GM15510 (cell line): ENCODE data around the gene ADAM17.

Experiments used
- POLR2A ChIP-seq: IDR thresholded peaks from 3 replicates; pipeline ENCODE4 v1.6.1; 2011; ENCODE audit warnings: borderline replicate concordance; ENCODE audit not compliant: insufficient read length; ENCODE audit errors: extremely low read depth

Gene ADAM17

DNA sequence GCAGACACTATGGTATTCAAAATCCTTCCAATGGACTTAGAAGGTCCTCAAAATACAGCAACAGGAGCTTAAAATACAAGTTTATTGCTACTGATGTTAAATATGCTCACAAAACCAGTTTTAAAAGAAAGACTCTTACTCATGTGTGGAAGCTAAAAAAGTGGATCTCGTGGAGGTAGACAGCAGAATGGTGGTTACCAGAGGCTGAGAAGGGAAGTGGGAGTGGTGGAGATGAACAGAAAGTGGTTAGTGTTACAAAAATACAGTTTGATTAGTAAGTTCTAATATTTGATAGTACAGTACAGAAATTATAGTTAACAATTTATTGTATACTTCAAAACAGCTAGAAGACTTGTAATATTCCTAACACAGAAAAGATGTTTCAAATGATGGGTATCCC, 12.1 kb downstream of the ADAM17 start:
- TF ChIP-seq POLR2A = no peak

DNA sequence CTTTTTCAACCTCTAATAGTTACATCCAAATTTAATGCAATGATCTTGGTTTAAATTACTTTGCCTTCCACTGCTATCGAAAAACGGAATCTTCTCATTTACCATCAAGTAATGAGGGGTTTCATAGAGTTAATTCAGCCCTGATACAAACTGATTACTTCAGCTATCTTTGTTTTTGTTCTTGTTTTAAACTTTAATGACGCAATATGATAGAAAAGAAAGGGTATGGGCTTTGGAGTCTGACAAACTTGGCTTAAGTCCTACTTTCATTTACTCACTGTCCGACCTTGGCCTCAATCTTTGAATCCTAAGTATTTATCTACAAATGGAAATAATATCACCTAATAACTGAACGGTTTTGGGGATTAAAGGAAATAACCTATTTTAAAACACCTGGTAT, 16.1 kb downstream of the ADAM17 start:
- no peak for TF ChIP-seq POLR2A

DNA sequence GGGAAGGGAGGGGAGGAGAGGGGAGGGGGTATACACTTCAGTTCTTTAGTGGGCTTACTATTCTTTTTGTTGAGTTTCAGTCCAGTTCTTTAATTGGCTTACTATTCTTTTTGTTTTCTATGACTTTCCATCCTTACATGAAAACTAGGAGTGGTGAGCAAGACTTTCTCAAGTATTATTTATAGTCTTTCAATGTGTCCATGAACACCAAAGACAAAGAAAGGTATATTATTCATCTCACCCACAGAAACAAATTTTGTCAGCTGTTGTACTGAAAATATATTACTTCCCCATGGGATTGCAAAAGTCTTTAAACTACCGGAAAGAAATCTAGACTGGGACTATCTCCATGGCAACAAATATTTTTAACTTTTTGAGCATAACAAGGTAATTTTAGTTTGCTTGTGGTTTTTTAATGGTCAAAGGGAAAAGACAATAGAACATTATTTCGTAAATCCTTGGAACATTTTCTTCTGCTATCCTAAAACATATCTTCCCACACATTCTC, 17.6 kb downstream of the ADAM17 start:
- TF ChIP-seq POLR2A = no peak

DNA sequence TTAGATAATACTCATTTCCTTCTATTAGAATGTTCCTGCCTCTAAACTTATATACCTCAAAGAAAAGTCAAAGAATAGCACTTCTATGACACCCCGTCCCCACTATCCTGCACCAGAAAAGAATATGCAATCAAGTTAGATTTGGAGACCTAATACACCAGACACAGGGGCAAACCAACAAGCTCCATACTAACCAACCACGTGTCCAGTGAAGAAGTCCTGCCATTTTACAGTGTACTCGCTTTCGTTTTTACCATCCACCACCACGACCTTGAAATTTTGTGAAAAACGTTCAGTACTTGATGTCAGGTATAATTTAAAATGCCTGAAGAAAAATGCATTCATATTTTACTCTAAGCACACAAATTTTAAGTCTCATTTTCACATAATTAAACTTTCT, 19.1 kb downstream of the ADAM17 start:
- no peak for TF ChIP-seq POLR2A

DNA sequence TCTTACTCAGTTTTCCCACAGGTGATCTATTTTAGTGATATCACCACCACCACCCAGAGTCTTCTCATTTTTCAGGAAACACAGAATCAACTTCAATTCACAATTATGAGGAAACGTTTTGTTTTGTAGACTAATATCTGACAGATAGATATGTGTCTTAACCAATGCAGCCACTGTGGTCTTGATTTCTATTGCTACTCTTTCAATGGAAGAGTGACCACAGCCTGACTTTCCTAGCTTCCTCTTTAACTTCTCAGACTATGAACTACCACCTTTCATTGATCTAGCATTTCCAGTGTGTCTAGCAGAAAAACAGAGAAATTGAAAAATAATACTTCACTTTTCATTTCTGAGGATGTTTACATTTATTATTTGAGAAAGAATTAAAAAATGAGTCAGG, 20.5 kb downstream of the ADAM17 start:
- no peak for TF ChIP-seq POLR2A

DNA sequence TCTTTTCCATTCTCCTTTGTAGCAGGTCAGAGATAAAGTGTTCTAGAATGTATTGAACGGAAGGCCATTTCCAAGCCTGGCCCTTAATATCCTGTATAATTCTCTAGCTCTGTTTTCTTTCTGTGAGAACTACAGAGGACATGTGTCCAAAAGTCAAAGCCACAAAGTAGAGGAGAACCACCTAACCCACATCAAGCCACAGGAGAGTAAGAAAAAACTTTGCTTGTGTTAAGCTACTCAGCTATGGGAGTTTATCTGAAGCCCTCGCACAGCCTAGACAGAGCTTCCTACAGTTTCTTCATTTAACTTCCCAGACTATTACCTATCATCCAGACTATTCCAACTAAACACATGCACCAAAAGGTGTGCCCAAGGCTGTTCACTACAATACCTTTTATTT, 22.0 kb downstream of the ADAM17 start:
- TF ChIP-seq POLR2A = no peak

DNA sequence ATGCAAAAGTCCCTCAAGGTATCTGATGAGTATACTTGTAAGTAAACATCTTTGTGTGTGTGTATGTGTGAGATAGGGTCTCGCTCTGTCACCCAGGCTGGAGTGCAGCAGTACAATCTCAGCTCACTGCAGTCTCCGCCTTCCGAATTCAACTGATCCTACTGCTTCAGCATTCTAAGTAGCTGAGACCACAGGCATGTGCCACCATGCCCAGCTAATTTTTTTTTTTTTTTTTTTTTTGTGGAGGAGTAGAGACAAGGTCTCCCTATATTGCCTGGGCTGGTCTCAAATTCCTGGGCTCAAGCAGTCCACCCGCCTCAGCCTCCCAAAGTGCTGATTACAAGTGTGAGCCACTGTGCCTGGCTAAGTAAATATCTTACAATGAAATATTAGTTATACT, 23.2 kb downstream of the ADAM17 start:
- no peak for TF ChIP-seq POLR2A

DNA sequence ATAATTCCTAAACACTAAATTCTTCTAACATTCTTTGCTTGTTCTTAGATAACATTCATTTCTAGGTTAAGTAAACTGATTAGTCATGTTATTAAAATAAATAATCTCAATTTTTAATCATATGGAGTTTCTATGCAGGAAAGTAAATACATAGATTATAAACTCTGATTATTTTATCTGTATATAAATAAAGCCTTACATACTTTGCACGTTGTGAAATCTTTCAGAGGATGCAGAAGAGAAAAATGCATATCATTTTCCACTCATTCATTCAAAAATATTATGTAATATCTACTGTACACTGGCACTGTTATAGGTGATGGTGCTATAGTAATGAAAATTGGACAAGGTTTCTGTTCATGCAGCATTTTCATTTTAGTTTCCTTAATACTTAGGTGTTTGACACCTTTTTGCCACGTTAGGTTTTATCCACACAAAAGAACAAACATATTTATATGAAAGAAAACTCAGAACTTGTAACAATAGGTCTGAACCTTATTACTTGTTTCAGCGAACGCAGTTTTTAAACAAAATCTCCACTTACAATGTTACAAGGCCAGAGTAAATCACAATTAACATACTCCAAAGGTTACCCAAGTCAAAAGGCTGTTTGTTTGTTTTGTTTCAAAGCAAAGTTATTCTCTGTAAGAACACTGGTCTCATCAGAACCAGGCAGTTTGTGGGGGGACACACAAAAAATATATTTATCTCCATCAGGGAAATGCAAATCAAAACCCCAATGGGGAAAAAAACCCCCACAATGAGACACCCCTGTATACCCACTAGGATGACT, 27.4 kb downstream of the ADAM17 start:
- no peak for TF ChIP-seq POLR2A

DNA sequence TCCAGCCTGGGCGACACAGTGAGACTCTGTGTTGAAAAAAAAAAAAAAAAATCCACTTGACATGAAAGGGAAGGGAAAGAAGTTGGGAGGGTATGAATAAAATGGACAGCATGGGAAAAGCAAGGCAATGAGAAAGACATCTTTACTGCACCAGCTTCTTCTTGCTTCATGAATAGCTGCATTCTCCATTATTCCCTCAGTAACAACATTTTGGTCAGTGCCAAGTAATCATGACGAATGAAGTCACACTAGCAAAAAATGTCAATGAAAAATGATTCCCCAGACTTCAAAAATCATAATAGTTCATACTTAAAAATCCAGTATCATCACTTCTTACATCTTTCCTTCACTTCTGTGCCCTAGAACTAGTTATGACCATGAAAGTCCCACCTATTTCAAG, 30.4 kb downstream of the ADAM17 start:
- no peak for TF ChIP-seq POLR2A

DNA sequence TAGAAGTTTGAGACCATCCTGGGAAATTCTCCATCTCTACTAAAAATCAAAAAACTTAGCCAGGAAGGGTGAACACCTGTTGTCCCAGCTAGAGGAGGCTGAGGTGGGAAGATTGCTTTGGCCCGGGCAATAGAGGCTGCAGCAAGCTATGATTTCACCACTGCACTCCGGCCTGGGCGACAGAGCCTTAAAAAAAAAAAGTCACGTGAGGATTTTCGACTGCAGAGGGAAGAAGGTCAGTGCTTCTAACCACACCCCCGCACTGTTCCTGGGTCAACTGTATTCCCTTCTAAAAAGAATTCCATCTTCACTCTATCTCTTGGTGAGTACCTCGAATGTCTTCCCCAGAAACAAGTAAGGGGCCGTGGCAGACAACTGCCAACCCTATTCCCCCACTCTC, 31.3 kb downstream of the ADAM17 start:
- TF ChIP-seq POLR2A = no peak

DNA sequence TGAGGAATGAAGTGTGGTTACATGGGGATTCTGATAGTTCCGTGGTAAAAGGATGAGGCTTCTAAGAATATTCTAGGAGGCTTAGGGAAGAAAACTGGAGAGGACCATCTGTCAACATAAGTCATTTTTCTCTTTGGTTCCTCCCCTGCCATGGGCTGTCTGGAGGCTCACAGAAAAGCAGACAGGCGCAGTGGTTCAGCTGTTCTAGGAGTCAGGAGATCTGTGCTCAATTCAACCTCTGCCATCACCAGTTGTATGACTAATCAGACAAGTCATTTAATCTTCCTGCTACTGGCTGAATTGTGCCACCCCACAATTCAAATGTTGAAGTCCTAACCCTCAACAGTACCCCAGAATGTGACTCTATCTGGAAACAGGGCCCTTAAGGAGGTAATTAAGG, 36.4 kb downstream of the ADAM17 start:
- TF ChIP-seq POLR2A = no peak

DNA sequence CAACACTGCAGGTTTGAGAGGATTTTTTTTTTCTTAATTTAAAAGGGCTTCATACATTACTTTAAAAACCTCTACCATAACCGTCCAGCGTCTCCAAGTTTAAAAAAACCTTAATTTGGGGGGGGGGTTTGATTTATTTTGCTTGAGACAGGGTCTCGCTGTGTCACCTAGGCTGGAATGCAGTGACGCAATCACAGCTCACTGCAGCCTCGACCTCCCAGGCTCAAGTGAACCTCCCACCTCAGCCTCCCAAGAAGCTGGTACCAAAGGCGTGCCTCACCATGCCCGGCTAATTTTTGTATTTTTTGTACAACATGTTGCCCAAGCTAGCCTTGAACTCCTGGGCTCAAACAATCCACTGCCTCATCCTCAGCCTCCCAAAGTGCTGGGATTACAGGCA, 36.9 kb downstream of the ADAM17 start:
- no peak for TF ChIP-seq POLR2A

DNA sequence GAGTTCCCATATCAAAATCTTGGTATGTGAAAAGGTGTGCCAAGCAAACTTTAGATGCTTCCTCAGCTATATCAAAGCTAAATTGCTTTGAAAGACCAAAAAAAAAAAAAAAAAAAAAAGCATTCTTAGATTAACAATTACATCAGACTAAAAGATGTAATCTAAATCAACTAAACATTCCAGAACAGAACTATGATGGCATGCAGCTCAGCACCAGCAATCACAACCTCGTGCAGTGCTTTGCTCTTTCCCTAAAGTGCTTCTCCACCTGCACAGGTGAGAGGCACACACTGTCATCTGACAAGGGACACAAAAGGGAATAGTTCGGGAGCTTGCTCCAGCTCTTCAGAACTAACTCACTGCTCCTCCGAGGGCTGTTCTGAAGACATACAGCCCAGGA, 37.5 kb downstream of the ADAM17 start:
- TF ChIP-seq POLR2A = no peak

DNA sequence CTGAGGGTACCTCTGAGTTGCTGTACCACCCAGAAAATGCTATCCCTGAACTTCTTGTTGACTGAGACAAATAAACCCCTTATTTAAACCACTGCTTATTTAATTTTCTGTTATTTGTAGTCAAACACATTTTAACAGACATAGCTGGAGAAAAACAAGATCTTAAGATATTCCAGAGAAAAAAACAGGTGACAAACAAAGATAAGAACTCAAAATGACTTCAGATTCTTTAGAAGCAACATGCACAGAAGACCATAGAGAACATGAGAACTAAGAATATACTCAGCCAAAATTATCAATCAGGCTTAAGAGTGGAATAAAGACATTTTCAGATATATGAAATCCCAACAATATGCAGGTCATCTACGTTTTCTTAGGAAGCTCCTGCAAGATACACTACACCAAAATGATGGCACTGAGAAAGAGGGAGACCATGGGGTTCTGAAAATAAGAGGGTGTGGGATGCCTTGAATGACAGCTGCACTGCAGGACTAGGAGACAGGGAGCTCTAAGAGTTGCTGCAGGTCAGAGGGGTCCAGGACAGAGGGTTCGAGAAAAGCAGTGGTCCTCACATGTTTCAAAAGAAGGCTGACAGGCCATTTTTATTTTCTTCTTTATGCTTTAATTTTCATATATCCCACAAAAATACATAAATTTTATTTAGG, 38.4 kb downstream of the ADAM17 start:
- TF ChIP-seq POLR2A = no peak

DNA sequence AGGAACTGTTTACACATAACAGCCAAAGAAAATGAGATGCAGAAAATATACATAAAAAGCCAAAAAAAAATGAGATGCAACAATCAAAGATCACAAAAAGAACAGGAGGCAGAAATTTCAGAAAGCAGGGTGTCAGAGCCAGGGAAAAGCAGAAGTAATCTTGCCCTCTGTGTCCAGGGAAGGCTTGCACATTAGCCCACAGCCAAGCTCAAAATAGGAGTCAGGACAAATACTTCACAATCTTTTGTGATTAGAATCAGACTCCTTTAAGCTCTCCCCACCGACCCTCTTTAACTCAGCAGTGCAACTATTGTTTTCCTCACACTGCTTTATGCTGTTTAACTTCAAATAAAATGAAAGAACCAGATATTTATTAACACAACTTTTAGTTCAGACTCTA, 46.7 kb downstream of the ADAM17 start:
- no peak for TF ChIP-seq POLR2A

DNA sequence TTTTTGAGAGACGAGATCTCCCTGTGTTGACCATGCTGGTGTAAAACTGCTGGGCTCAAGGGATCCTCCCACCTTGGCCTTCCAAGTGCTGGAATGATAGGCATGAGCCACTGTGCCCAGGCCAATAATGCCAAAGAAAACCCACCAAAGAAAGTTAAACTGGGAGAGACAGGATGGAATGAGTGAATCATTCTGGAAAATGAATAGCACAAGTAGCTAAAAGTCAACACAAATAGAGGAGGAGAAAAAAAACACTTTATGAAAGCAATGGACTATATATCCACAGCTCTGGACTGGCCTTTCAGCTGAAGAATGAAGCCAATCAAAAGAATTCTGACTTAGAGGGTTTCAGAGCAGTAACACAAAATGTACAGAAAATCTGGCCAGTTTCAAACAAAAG, 57.4 kb downstream of the ADAM17 start:
- no peak for TF ChIP-seq POLR2A
